HS-5 (cell line): Measurements from ENCODE around the gene XRN1.
"Not testable (repeated sequence)": the region's sequence is repeated elsewhere in the genome, so short reads cannot be mapped to it uniquely, and the experiment has no call there.

ENCODE experiments used
- DNase-seq: peaks from one replicate; pipeline ENCODE4 v3.0.0-alpha.2; 2012; ENCODE audit warnings: low read depth

XRN1 gene

GRCh38 chr3:142438096-142438495 lies 9.7 kb downstream of the XRN1 start:
- DNase-seq = not testable (repeated sequence)

- DNase-seq = no peak
These were observed 10.8 kb downstream of the XRN1 start for GRCh38 chr3:142436951-142437585.

- no peak for DNase-seq
These were observed 13.3 kb downstream of the XRN1 start for GRCh38 chr3:142434503-142434902.

- no peak for DNase-seq
These were observed 14.7 kb downstream of the XRN1 start for GRCh38 chr3:142433110-142433509.

GRCh38 chr3:142429582-142429981 lies 18.3 kb downstream of the XRN1 start:
- DNase-seq = no peak

GRCh38 chr3:142424754-142425153 lies 23.1 kb downstream of the XRN1 start:
- no peak for DNase-seq

GRCh38 chr3:142418926-142419592 lies 28.8 kb downstream of the XRN1 start:
- no peak for DNase-seq

GRCh38 chr3:142417302-142417701 lies 30.5 kb downstream of the XRN1 start:
- no peak for DNase-seq

GRCh38 chr3:142400537-142400936 lies 47.3 kb downstream of the XRN1 start:
- DNase-seq = not testable (repeated sequence)

- no peak for DNase-seq
These were observed 52.8 kb downstream of the XRN1 start for GRCh38 chr3:142394921-142395622.

- DNase-seq = no peak
These were observed 62.8 kb downstream of the XRN1 start for GRCh38 chr3:142385078-142385477.

- no peak for DNase-seq
These were observed 73.2 kb downstream of the XRN1 start for GRCh38 chr3:142374687-142375086.

GRCh38 chr3:142369576-142369975 lies 78.3 kb downstream of the XRN1 start:
- DNase-seq = not testable (repeated sequence)

GRCh38 chr3:142366434-142366833 lies 81.4 kb downstream of the XRN1 start:
- no peak for DNase-seq

- DNase-seq = no peak
These were observed 83.8 kb downstream of the XRN1 start for GRCh38 chr3:142363936-142364467.

GRCh38 chr3:142363433-142363832 lies 84.4 kb downstream of the XRN1 start:
- DNase-seq = not testable (repeated sequence)

GRCh38 chr3:142359367-142359766 lies 88.5 kb downstream of the XRN1 start:
- no peak for DNase-seq

GRCh38 chr3:142356818-142357217 lies 91.0 kb downstream of the XRN1 start:
- no peak for DNase-seq

- no peak for DNase-seq
These were observed 92.1 kb downstream of the XRN1 start for GRCh38 chr3:142355692-142356091.

- DNase-seq = no peak
These were observed 93.8 kb downstream of the XRN1 start for GRCh38 chr3:142354076-142354475.

GRCh38 chr3:142353571-142353970 lies 94.3 kb downstream of the XRN1 start:
- no peak for DNase-seq

GRCh38 chr3:142352698-142353097 lies 95.1 kb downstream of the XRN1 start:
- not testable (repeated sequence) for DNase-seq

GRCh38 chr3:142348460-142348859 lies 99.4 kb downstream of the XRN1 start:
- DNase-seq = no peak
